MCF 10A (cell line): ENCODE results near the gene NAT8L. TPM values are rescaled to one million over a fixed set of nuclear protein-coding genes. Genes with fewer than 3 reads are reported as not detected.

Experiments
- BruUV-seq: library from RNA; stranded (reverse); fragments of 400-500 nt; replicated peaks from 2 replicates; lab custom pipeline; 2021; lab: Mats Ljungman, UMichigan
- CTCF ChIA-PET: fragments of 300-600 bp; sonication (Branson Sonifier 250); formaldehyde crosslinking; extraction: SDS; loops from one replicate; lab custom pipeline; 2021; ENCODE audit warnings: antibody characterized with exemption, inconsistent platforms; lab: Yijun Ruan, JAX
- POLR2A ChIA-PET: fragments of 300-600, 350-650 bp; sonication (Branson Sonifier 250); formaldehyde crosslinking; extraction: SDS; loops from one replicate; lab custom pipeline; 2020; ENCODE audit warnings: antibody characterized with exemption, inconsistent platforms; lab: Yijun Ruan, JAX
- DNase-seq: peaks from one replicate; pipeline ENCODE4 v3.0.0-alpha.2; 2018; ENCODE audit not compliant: unreplicated experiment
- H3K27ac Mint-ChIP-seq: one replicate; pipeline ENCODE4 v1.8.0; 2022; ENCODE audit warnings: mild to moderate bottlenecking, low read depth, mixed read lengths; ENCODE audit not compliant: unreplicated experiment
- H3K27me3 Mint-ChIP-seq: one replicate; pipeline ENCODE4 v1.8.0; 2022; ENCODE audit warnings: mixed read lengths; ENCODE audit not compliant: insufficient read depth, unreplicated experiment
- H3K36me3 Mint-ChIP-seq: one replicate; pipeline ENCODE4 v1.8.0; 2022; ENCODE audit warnings: mild to moderate bottlenecking, moderate library complexity, mixed read lengths; ENCODE audit not compliant: insufficient read depth, unreplicated experiment
- H3K4me1 Mint-ChIP-seq: one replicate; pipeline ENCODE4 v1.8.0; 2022; ENCODE audit warnings: mixed read lengths; ENCODE audit not compliant: insufficient read depth, unreplicated experiment
- H3K4me3 Mint-ChIP-seq: one replicate; pipeline ENCODE4 v1.8.0; 2022; ENCODE audit warnings: mild to moderate bottlenecking, moderate library complexity, mixed read lengths; ENCODE audit not compliant: unreplicated experiment
- H3K9me3 Mint-ChIP-seq: one replicate; pipeline ENCODE4 v1.8.0; 2022; ENCODE audit warnings: mixed read lengths; ENCODE audit not compliant: unreplicated experiment
- CTCF ChIP-seq: fragments of 200-600 bp; IDR thresholded peaks from one replicate; pipeline ENCODE4 v1.8.0; 2022; ENCODE audit warnings: antibody characterized with exemption, mild to moderate bottlenecking; ENCODE audit not compliant: unreplicated experiment
- intact Hi-C: fragments of 100-400 bp; cut with micrococcal nuclease; formaldehyde crosslinking; loops from 2 replicates; pipeline ENCODE4 v1.14.1; 2022
- total RNA-seq: library from RNA; stranded (reverse); gene quantifications from 2 replicates; pipeline ENCODE4 v1.2.3, GENCODE V29; 2022

NAT8L gene
- total RNA-seq, 1 experiment from 2014 or later = 0.79 TPM

- no peak for DNase-seq
- BruUV-seq = no TSS peak
- H3K4me1 Mint-ChIP-seq = no peaks in the 10 kb centered on the region
- intact Hi-C loops = no loop called here
- no peak overlapping the region for H3K4me3 Mint-ChIP-seq
- ChIA-PET CTCF (no interaction called here), POLR2A (no interaction called here)
- H3K27ac Mint-ChIP-seq = no peak overlapping the region
- no peak for TF ChIP-seq CTCF
- H3K9me3 Mint-ChIP-seq = no peaks in the 10 kb centered on the region
- peaks cover 5% of the 10 kb centered on the region for H3K36me3 Mint-ChIP-seq
- H3K27me3 Mint-ChIP-seq = no peaks in the 10 kb centered on the region
Observed at GRCh38 chr4:2069161-2069971, 10.2 kb downstream of the NAT8L start.

GRCh38 chr4:2069986-2070385, 10.9 kb downstream of the NAT8L start:
- H3K4me1 Mint-ChIP-seq = no peaks in the 10 kb centered on the region
- BruUV-seq = no TSS peak
- intact Hi-C loops = no loop called here
- POLR2A ChIA-PET = no interaction called here
- H3K9me3 Mint-ChIP-seq = no peaks in the 10 kb centered on the region
- DNase-seq = no peak
- no peak overlapping the region for H3K4me3 Mint-ChIP-seq
- CTCF ChIA-PET = no interaction called here
- no peak for TF ChIP-seq CTCF
- peaks cover under 1% of the 10 kb centered on the region for H3K36me3 Mint-ChIP-seq
- H3K27ac Mint-ChIP-seq = no peak overlapping the region
- no peaks in the 10 kb centered on the region for H3K27me3 Mint-ChIP-seq

GRCh38 chr4:2070421-2071251, 11.5 kb downstream of the NAT8L start:
- POLR2A ChIA-PET = no interaction called here
- H3K9me3 Mint-ChIP-seq = no peaks in the 10 kb centered on the region
- CTCF ChIA-PET = no interaction called here
- intact Hi-C loops = no loop called here
- no peak overlapping the region for H3K4me3 Mint-ChIP-seq
- no peaks in the 10 kb centered on the region for H3K4me1 Mint-ChIP-seq
- BruUV-seq = no TSS peak
- H3K27me3 Mint-ChIP-seq = no peaks in the 10 kb centered on the region
- no peaks in the 10 kb centered on the region for H3K36me3 Mint-ChIP-seq
- no peak for DNase-seq
- H3K27ac Mint-ChIP-seq = no peak overlapping the region
- TF ChIP-seq CTCF = no peak

- CTCF ChIA-PET = no interaction called here
- no peaks in the 10 kb centered on the region for H3K4me1 Mint-ChIP-seq
- intact Hi-C loops = no loop called here
- H3K9me3 Mint-ChIP-seq = no peaks in the 10 kb centered on the region
- no peak overlapping the region for H3K4me3 Mint-ChIP-seq
- no peak overlapping the region for H3K27ac Mint-ChIP-seq
- POLR2A ChIA-PET = no interaction called here
- no peak for TF ChIP-seq CTCF
- BruUV-seq = no TSS peak
- DNase-seq = no peak
- no peaks in the 10 kb centered on the region for H3K27me3 Mint-ChIP-seq
- no peaks in the 10 kb centered on the region for H3K36me3 Mint-ChIP-seq
Observed at GRCh38 chr4:2071252-2071911, 12.3 kb downstream of the NAT8L start.
